DMS 273 treated with DMSO at 0.1 percent for 48 hours (cell line): ENCODE measurements around the gene UCP2.

Experiments used
- DNase-seq: peaks from one replicate; lab custom pipeline; 2025; lab: John Stamatoyannopoulos, UW

UCP2 gene

GRCh38 chr11:73969991-73970800 is 12.4 kb downstream of the UCP2 start:
- no peak for DNase-seq

- no peak for DNase-seq
Observed at GRCh38 chr11:73969091-73969490, 13.6 kb downstream of the UCP2 start.

- no peak for DNase-seq
Observed at GRCh38 chr11:73968356-73968966, 14.2 kb downstream of the UCP2 start.

GRCh38 chr11:73965764-73966121 is 16.9 kb downstream of the UCP2 start:
- DNase-seq, result no peak

- DNase-seq, result no peak
Observed at GRCh38 chr11:73965076-73965763, 17.4 kb downstream of the UCP2 start.

- DNase-seq, result no peak
Observed at GRCh38 chr11:73963861-73964260, 18.8 kb downstream of the UCP2 start.

- no peak for DNase-seq
Observed at GRCh38 chr11:73962101-73962705, 20.4 kb downstream of the UCP2 start.

- no peak for DNase-seq
Observed at GRCh38 chr11:73961321-73961720, 21.3 kb downstream of the UCP2 start.

- no peak for DNase-seq
Observed at GRCh38 chr11:73958521-73959141, 24.0 kb downstream of the UCP2 start.

GRCh38 chr11:73957654-73958361 is 24.8 kb downstream of the UCP2 start:
- DNase-seq, result no peak

- DNase-seq, result no peak
Observed at GRCh38 chr11:73956876-73957653, 25.6 kb downstream of the UCP2 start.

GRCh38 chr11:73951797-73952196 is 30.8 kb downstream of the UCP2 start:
- no peak for DNase-seq

- peak; percentile 21 for DNase-seq
Observed at GRCh38 chr11:73950869-73951710, 31.6 kb downstream of the UCP2 start, which contains the start of gene DNAJB13. TSS of gene DNAJB13 (plus strand) at chr11:73951026. CDS start at chr11:73951070, 44 bp downstream.

- DNase-seq, result no peak
Observed at GRCh38 chr11:73949912-73950311, 32.7 kb downstream of the UCP2 start.

- no peak for DNase-seq
Observed at GRCh38 chr11:73949246-73949645, 33.4 kb downstream of the UCP2 start.

- no peak for DNase-seq
Observed at GRCh38 chr11:73946798-73947458, 35.7 kb downstream of the UCP2 start.

- no peak for DNase-seq
Observed at GRCh38 chr11:73945396-73945795, 37.2 kb downstream of the UCP2 start.

- no peak for DNase-seq
Observed at GRCh38 chr11:73944901-73945300, 37.7 kb downstream of the UCP2 start.

GRCh38 chr11:73944085-73944484 is 38.6 kb downstream of the UCP2 start:
- no peak for DNase-seq
